Measurements from ENCODE around the gene INSRR.

GRCh38 chr1:156892190-156893047 is 33.5 kb upstream of the INSRR start:
- TF ChIP-seq POLR2A (IDR thresholded peaks at IDR 0.05; ENCODE audit: low read depth, low read length) (no peak), POLR2AphosphoS5 (IDR thresholded peaks at IDR 0.05; ENCODE audit: low read depth, low read length) (no peak)
